ENCODE measurements around the gene PIP4K2B.

Gene PIP4K2B

GRCh38 chr17:38739305-38739704, 60.1 kb downstream of the PIP4K2B start:
- no peak for DNase-seq (ENCODE audit: low read depth)
- no peak overlapping the region for H3K4me3 ChIP-seq (ENCODE audit: low read length)
- no peak for TF ChIP-seq CTCF (IDR thresholded peaks at IDR 0.05; ENCODE audit: insufficient read depth, low read depth, low read length, missing control alignments)

DNA sequence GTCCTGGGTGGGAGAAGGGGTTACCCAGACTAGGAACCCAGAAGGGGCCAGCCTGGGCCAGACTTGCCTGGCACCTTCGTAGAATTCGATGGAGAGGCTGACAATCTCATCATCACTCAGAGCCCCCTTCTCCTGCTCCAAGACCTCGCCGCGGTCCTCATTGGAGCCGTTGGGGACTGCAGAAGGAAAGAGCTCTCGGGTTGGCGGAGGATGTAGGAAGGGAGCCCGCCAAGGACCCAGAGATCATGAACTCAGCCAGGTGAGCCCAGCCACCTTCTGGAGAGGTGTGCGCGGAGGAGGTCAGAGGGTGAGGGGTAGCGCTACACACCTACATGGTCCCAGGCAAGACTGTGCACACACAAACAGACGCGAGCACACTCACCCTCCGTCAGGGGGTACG, 60.7 kb downstream of the PIP4K2B start:
- no peak for DNase-seq (ENCODE audit: low read depth)
- H3K4me3 ChIP-seq (ENCODE audit: low read length): no peak overlapping the region
- TF ChIP-seq CTCF (IDR thresholded peaks at IDR 0.05; ENCODE audit: insufficient read depth, low read depth, low read length, missing control alignments): no peak

GRCh38 chr17:38738007-38738662, 61.2 kb downstream of the PIP4K2B start:
- no peak overlapping the region for H3K4me3 ChIP-seq (ENCODE audit: low read length)
- no peak for DNase-seq (ENCODE audit: low read depth)
- no peak for TF ChIP-seq CTCF (IDR thresholded peaks at IDR 0.05; ENCODE audit: insufficient read depth, low read depth, low read length, missing control alignments)

DNA sequence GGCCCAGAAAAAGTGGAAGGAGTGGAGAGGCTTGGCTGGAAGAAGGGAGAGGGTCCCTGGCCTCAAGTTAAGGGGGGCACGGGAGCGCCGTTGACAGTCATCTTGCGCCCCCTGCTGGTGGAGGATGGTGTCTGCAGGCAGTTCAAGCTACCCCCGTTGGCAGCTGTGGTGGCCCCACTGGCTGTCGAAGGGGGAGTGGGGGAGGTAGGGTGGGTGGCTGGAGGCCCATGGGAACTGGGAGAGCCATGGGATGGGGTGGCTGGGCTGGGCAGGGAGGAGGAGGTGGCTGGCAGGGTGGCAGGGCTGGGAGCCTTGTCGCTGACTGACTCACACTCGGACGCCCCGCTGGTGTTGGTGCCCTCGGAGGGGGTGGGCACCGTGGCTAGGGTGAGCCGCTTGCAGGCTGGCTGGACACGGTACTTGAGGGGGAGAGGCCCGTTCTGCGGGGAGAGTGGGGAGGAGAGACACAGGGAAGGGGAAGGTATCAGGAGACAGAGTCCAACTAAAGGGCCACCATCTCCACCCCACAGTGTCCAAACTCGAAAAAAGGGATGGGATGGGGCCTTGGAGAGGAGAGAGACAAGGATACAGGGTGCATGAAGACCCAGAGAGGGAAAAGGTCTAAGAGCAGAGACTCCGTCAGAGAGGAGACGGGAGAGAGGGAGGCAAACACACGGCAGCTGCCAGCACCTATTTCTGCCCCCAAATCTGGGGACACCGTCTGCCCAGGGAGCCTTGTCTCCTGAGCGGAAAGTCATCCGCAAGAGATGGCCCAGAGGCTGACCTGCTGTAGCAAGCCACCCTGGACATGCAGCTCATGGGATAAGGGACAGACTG, 64.0 kb downstream of the PIP4K2B start:
- TF ChIP-seq CTCF (IDR thresholded peaks at IDR 0.05; ENCODE audit: insufficient read depth, low read depth, low read length, missing control alignments): peak; percentile 93
- peak; percentile 32 for DNase-seq (ENCODE audit: low read depth)
- no peak overlapping the region for H3K4me3 ChIP-seq (ENCODE audit: low read length)

GRCh38 chr17:38733982-38734973, 65.1 kb downstream of the PIP4K2B start:
- TF ChIP-seq CTCF (IDR thresholded peaks at IDR 0.05; ENCODE audit: insufficient read depth, low read depth, low read length, missing control alignments): peak; percentile 32
- DNase-seq (ENCODE audit: low read depth): no peak
- H3K4me3 ChIP-seq (ENCODE audit: low read length): no peak overlapping the region

DNA sequence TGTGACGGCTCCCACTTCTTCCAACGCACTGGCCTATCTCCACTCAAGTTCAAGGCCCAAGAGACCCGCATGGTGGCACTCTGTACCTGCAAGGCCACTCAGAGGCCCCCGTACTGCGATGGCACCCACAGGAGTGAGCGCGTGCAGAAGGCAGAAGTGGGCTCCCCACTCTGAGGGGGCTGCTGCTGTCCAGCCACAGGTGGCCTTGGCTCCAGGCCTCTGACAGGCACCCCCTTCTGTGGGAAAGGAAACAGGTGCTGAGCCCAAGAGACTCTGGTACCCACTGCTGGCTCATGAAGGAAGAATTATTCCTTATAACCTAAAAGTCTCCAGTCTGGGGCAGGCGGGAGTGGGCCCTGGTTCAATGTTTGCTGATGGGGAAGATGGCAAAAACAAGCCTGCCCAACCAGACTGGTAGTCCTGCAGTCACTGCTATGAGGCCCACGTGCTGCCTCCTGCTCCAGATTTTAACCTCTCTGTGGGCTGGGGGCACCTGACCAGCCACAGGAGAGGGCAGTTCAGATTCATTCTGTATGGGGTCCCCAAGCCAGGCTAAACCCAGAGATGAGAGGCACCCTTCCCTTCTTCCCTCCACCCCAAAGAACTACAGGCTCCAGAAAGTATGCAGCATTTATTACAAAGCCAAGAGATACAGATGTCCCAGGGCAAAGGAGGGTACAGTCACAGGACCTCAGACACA, 65.9 kb downstream of the PIP4K2B start:
- no peak for DNase-seq (ENCODE audit: low read depth)
- TF ChIP-seq CTCF (IDR thresholded peaks at IDR 0.05; ENCODE audit: insufficient read depth, low read depth, low read length, missing control alignments): no peak
- no peak overlapping the region for H3K4me3 ChIP-seq (ENCODE audit: low read length)
